GM12878 (cell line): ENCODE data around the gene CLDN7. TPM values are rescaled to one million over a fixed set of nuclear protein-coding genes. Genes with fewer than 3 reads are reported as not detected.

Source experiments
- ASH2L ChIP-seq: fragments of 300-600, 200-600 bp; sonication (generic); IDR thresholded peaks from 2 replicates; pipeline ENCODE4 v1.6.1; 2017; ENCODE audit warnings: low read depth, mild to moderate bottlenecking, borderline replicate concordance
- IKZF2 ChIP-seq, 2 experiments: fragments of 450-650 bp; IDR thresholded peaks; 2 replicates each; pipeline ENCODE4 v1.6.1; 2017; ENCODE audit warnings: mild to moderate bottlenecking in 2 of 2, moderate library complexity in 2 of 2
- MTA2 ChIP-seq: fragments of 450-650 bp; IDR thresholded peaks from 2 replicates; pipeline ENCODE4 v1.6.1; 2016; ENCODE audit warnings: low read depth, mild to moderate bottlenecking, moderate library complexity
- POLR2A ChIP-seq: IDR thresholded peaks from 2 replicates; pipeline ENCODE4 v1.6.1; 2011; ENCODE audit warnings: low read depth, mild to moderate bottlenecking, low read length
- TCF12 ChIP-seq: IDR thresholded peaks from 2 replicates; pipeline ENCODE4 v1.6.1; 2011; ENCODE audit warnings: low read depth, mild to moderate bottlenecking, low read length
- polyA plus RNA-seq, 11 experiments: library from polyadenylated mRNA; depleted of rRNA in 4 of 11; unstranded in 6 of 11; stranded (reverse) in 5 of 11; fragments of >200 nt; fragmentation: Nextera tagmentation in 4 of 11; fragmentation: Illumina TruSeq in 1 of 11; extraction: Ambion mirVana in 4 of 11; extraction: Trizol in 1 of 11; gene quantifications; 1 replicate in 1 of 11; 2 replicates in 10 of 11; pipeline versions ENCODE4 v1.2.1 to v1.2.3, GENCODE V29; 2011 to 2016; ENCODE audit warnings: inconsistent platforms in 2 of 11, missing spikeins in 2 of 11, low read depth in 1 of 11
- total RNA-seq, 4 experiments: library from RNA; depleted of rRNA in 3 of 4; stranded (reverse); fragments of >200 nt in 3 of 4; fragmentation: Illumina TruSeq in 1 of 4; extraction: Trizol in 1 of 4; gene quantifications; 2 replicates each; pipeline versions ENCODE4 v1.2.1 to v1.2.3, GENCODE V29; 2013 to 2021
- TF ChIP-seq, protein P1 (sequence below): fragments of 450-650 bp; conservative IDR thresholded peaks from 2 replicates; pipeline ENCODE4 v1.6.1; 2017; ENCODE audit warnings: mild to moderate bottlenecking, moderate library complexity
- TF ChIP-seq, protein P2 (sequence below): fragments of 450-650 bp; IDR thresholded peaks from 2 replicates; pipeline ENCODE4 v1.6.1; 2018; ENCODE audit warnings: mild to moderate bottlenecking, low read depth, moderate library complexity; ENCODE audit not compliant: partially characterized antibody

Gene CLDN7
- total and polyA plus RNA-seq, 10 of the 15 experiments (the other 5 are each of a cell fraction or from before 2014, with no cell fraction given) = 0.19 to 1.3 (median 0.36) TPM; not detected in 5

DNA sequence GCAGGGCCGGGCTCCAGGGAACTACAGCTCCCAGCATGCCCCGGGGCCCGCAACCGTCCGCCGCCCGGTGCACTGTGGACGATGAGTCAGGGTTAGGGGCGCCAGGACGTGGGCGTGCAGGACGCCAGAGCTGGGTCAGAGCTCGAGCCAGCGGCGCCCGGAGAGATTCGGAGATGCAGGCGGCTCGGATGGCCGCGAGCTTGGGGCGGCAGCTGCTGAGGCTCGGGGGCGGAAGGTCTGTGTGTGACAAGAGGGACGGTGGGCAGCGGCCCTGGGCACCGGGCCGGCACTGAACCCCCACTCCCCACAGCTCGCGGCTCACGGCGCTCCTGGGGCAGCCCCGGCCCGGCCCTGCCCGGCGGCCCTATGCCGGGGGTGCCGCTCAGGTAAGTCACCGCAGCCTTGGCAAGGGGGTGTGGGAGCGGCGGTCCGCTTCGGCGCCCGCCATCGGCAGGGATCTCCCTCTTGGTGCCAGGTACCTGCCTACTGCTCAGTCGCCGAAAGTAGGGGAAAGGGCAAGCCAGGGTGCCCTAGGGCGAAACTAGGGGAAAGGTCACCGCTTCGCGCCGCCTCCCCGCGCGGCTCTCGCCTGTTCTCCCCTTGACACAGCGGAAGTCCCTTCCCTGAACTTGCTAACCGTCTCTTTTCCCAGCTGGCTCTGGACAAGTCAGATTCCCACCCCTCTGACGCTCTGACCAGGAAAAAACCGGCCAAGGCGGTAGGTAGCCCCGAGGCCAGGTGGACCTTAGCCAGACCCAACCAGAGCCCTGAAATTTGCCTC lies 42.3 kb downstream of the CLDN7 start, which contains the start of the genes ACADVL and DLG4 (continued):
- TF ChIP-seq, protein P1, sequence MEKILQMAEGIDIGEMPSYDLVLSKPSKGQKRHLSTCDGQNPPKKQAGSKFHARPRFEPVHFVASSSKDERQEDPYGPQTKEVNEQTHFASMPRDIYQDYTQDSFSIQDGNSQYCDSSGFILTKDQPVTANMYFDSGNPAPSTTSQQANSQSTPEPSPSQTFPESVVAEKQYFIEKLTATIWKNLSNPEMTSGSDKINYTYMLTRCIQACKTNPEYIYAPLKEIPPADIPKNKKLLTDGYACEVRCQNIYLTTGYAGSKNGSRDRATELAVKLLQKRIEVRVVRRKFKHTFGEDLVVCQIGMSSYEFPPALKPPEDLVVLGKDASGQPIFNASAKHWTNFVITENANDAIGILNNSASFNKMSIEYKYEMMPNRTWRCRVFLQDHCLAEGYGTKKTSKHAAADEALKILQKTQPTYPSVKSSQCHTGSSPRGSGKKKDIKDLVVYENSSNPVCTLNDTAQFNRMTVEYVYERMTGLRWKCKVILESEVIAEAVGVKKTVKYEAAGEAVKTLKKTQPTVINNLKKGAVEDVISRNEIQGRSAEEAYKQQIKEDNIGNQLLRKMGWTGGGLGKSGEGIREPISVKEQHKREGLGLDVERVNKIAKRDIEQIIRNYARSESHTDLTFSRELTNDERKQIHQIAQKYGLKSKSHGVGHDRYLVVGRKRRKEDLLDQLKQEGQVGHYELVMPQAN = peak; percentile 53; the same call in 1 of the 2 replicates
- TF ChIP-seq ASH2L = no peak
- peak; percentile 88 for TF ChIP-seq POLR2A
- TF ChIP-seq IKZF2 (IDR thresholded peaks at IDR 0.05) = no peak
- TF ChIP-seq, protein P2, sequence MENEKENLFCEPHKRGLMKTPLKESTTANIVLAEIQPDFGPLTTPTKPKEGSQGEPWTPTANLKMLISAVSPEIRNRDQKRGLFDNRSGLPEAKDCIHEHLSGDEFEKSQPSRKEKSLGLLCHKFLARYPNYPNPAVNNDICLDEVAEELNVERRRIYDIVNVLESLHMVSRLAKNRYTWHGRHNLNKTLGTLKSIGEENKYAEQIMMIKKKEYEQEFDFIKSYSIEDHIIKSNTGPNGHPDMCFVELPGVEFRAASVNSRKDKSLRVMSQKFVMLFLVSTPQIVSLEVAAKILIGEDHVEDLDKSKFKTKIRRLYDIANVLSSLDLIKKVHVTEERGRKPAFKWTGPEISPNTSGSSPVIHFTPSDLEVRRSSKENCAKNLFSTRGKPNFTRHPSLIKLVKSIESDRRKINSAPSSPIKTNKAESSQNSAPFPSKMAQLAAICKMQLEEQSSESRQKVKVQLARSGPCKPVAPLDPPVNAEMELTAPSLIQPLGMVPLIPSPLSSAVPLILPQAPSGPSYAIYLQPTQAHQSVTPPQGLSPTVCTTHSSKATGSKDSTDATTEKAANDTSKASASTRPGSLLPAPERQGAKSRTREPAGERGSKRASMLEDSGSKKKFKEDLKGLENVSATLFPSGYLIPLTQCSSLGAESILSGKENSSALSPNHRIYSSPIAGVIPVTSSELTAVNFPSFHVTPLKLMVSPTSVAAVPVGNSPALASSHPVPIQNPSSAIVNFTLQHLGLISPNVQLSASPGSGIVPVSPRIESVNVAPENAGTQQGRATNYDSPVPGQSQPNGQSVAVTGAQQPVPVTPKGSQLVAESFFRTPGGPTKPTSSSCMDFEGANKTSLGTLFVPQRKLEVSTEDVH = no peak
- no peak for TF ChIP-seq TCF12
- no peak for TF ChIP-seq MTA2
